Astrocyte (in vitro differentiated cells and primary cell): ENCODE data around the gene TRPM7.

ENCODE experiments used
- CTCF ChIP-seq: IDR thresholded peaks from 2 replicates; pipeline ENCODE4 v1.5.1; 2011; ENCODE audit warnings: low read depth, mild to moderate bottlenecking, inconsistent platforms, low read length, moderate library complexity; ENCODE audit not compliant: insufficient read depth
- EZH2 ChIP-seq: IDR thresholded peaks from 2 replicates; pipeline ENCODE4 v1.6.1; 2012; ENCODE audit warnings: mild to moderate bottlenecking, low read length, inconsistent platforms; ENCODE audit not compliant: insufficient read depth

- TF ChIP-seq CTCF (no peak), EZH2 (no peak)
These were observed 33.3 kb downstream of the TRPM7 start for GRCh38 chr15:50653156-50653743.
